Smooth muscle cell (in vitro differentiated cells): ENCODE results near the gene FAM114A2. TPM values are rescaled to one million over a fixed set of nuclear protein-coding genes. Genes with fewer than 3 reads are reported as not detected.

ENCODE experiments used
- DNase-seq: peaks from one replicate; lab custom pipeline; 2025; ENCODE audit not compliant: unreplicated experiment; lab: John Stamatoyannopoulos, UW
- H2AFZ ChIP-seq: fragments of 200-600 bp; sonication (generic); 2 replicates; pipeline ENCODE4 v1.6.0; 2016; ENCODE audit warnings: antibody characterized with exemption, low read depth, mild to moderate bottlenecking
- H3F3A ChIP-seq: fragments of 200-600 bp; sonication (generic); 2 replicates; pipeline ENCODE4 v1.6.0; 2017; ENCODE audit warnings: antibody characterized with exemption, low read depth
- H3K27ac ChIP-seq: fragments of 200-600 bp; sonication (generic); 2 replicates; pipeline ENCODE4 v1.5.1; 2016; ENCODE audit warnings: low read depth, mild to moderate bottlenecking
- H3K27me3 ChIP-seq: fragments of 200-600 bp; sonication (generic); 2 replicates; pipeline ENCODE4 v1.6.1; 2016; ENCODE audit warnings: low read depth, mild to moderate bottlenecking
- H3K36me3 ChIP-seq: fragments of 200-600 bp; sonication (generic); 2 replicates; pipeline ENCODE4 v1.5.1; 2016; ENCODE audit warnings: low read depth
- H3K4me1 ChIP-seq: fragments of 200-600 bp; sonication (generic); 2 replicates; pipeline ENCODE4 v1.5.1; 2016; ENCODE audit warnings: low read depth
- H3K4me2 ChIP-seq: fragments of 200-600 bp; sonication (generic); 2 replicates; pipeline ENCODE4 v1.6.0; 2016; ENCODE audit warnings: mild to moderate bottlenecking
- H3K4me3 ChIP-seq: fragments of 200-600 bp; sonication (generic); 2 replicates; pipeline ENCODE4 v1.5.1; 2016; ENCODE audit warnings: mild to moderate bottlenecking
- H3K79me2 ChIP-seq: fragments of 200-600 bp; sonication (generic); 2 replicates; pipeline ENCODE4 v1.6.0; 2016; ENCODE audit warnings: low read depth, mild to moderate bottlenecking
- H3K9ac ChIP-seq: fragments of 200-600 bp; sonication (generic); 2 replicates; pipeline ENCODE4 v1.6.0; 2016; ENCODE audit warnings: low read depth
- H3K9me3 ChIP-seq: fragments of 200-600 bp; sonication (generic); replicated peaks from 2 replicates; pipeline ENCODE4 v1.5.1; 2016; ENCODE audit warnings: low read depth
- H4K20me1 ChIP-seq: fragments of 200-600 bp; sonication (generic); 2 replicates; pipeline ENCODE4 v1.6.0; 2016; ENCODE audit warnings: low read depth
- CTCF ChIP-seq: fragments of 200-600 bp; sonication (generic); IDR thresholded peaks from 2 replicates; pipeline ENCODE4 v1.5.1; 2017; ENCODE audit warnings: borderline replicate concordance, mild to moderate bottlenecking, antibody characterized with exemption; ENCODE audit not compliant: insufficient read depth, poor library complexity, severe bottlenecking
- WGBS: methylation state at CpG from one replicate; pipeline ENCODE4 v1.1.7; 2016; ENCODE audit warnings: low lambda C conversion rate; 5-methylcytosine and 5-hydroxymethylcytosine counted together
- polyA plus RNA-seq: library from polyadenylated mRNA; unstranded; fragments of >200 nt; fragmentation: Nextera tagmentation; extraction: Ambion mirVana; gene quantifications from 2 replicates; pipeline ENCODE4 v1.2.1, GENCODE V29; 2016
- total RNA-seq: library from RNA; depleted of rRNA; stranded (reverse); fragments of >200 nt; gene quantifications from 2 replicates; pipeline ENCODE4 v1.2.3, GENCODE V29; 2014

Gene FAM114A2
- total and polyA plus RNA-seq, 2 experiments from 2014 or later = 15.6 to 23.8 TPM

DNA sequence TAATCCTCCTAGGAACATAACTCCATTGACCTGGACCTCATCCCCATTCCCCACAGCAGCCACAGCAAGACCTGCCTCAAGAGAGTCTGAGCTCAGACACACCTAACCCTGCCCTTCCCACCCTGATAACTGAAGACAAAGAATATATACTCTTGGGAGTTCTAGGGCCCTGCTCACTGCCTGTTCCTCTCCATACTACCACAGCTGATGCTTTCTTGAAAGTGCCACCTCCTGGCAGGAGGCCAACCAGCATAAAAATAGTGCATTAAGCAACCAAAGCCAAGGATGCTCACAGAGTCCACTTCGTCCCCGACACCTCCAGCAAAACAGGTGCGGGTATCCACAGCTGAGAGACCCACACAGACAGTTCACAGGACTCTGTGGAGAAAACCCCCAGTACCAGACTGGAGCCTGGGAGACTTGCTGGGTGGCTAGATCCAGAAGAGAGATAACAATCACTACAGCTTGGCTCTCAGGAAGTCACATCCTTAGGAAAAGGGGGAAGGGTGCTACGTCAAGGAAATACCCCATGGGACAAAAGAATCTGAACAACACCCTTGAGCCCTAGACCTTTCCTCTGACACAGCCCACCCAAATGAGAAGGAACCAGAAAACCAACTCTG is 23.5 kb downstream of the FAM114A2 start:
- H3K36me3 ChIP-seq = no peaks in the 10 kb centered on the region
- H3K9me3 ChIP-seq = no peaks in the 10 kb centered on the region
- no peak overlapping the region for H2AFZ ChIP-seq
- no peak overlapping the region for H3K4me3 ChIP-seq
- H3K27me3 ChIP-seq = no peaks in the 10 kb centered on the region
- no peak for DNase-seq
- WGBS = 96% methylated on average over 4 of the region's 4 CpGs
- H4K20me1 ChIP-seq = peaks cover 8% of the 10 kb centered on the region
- H3K4me1 ChIP-seq = no peaks in the 10 kb centered on the region
- H3K79me2 ChIP-seq = no peaks in the 10 kb centered on the region
- no peak overlapping the region for H3K9ac ChIP-seq
- H3K4me2 ChIP-seq = no peak overlapping the region
- H3K27ac ChIP-seq = no peak overlapping the region
- H3F3A ChIP-seq = no peaks in the 10 kb centered on the region
- TF ChIP-seq CTCF = no peak

GRCh38 chr5:154010660-154011059 is 28.1 kb downstream of the FAM114A2 start:
- no peaks in the 10 kb centered on the region for H3K4me1 ChIP-seq
- H3K4me3 ChIP-seq = no peak overlapping the region
- H2AFZ ChIP-seq = no peak overlapping the region
- no peaks in the 10 kb centered on the region for H4K20me1 ChIP-seq
- no peaks in the 10 kb centered on the region for H3K27me3 ChIP-seq
- no peaks in the 10 kb centered on the region for H3K79me2 ChIP-seq
- H3K4me2 ChIP-seq = no peak overlapping the region
- H3K36me3 ChIP-seq = no peaks in the 10 kb centered on the region
- no peaks in the 10 kb centered on the region for H3K9me3 ChIP-seq
- no peak overlapping the region for H3K27ac ChIP-seq
- WGBS = 60% methylated on average over 3 of the region's 3 CpGs
- no peak for TF ChIP-seq CTCF
- H3F3A ChIP-seq = no peaks in the 10 kb centered on the region
- no peak for DNase-seq
- no peak overlapping the region for H3K9ac ChIP-seq

DNA sequence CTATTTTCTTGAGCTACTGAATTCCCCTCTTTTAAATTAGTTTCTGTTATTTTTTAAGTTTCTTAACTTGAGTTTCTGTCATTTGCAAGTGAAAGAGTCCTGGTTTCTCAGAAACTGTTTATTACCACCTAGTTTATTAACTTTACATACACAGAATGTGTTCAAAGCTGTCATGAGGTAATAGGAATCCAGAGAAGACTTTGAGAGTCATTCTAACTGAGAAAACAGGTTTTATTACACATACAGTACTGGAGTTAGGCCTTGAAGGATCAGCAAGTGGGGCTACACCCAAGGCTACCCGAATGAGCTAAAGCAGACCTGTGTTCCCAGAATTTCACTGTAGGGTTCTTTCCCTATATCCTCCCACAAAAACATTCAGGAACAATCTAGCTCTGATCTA is 33.1 kb downstream of the FAM114A2 start:
- Histone ChIP-seq H3K27ac (no peak overlapping the region), H3K36me3 (no peaks in the 10 kb centered on the region), H3K4me1 (no peaks in the 10 kb centered on the region), H3K4me2 (no peak overlapping the region), H3K9me3 (no peaks in the 10 kb centered on the region), H3K27me3 (no peaks in the 10 kb centered on the region), H3K4me3 (no peak overlapping the region), H4K20me1 (no peaks in the 10 kb centered on the region), H3K79me2 (no peaks in the 10 kb centered on the region), H2AFZ (no peak overlapping the region), H3F3A (no peaks in the 10 kb centered on the region), H3K9ac (no peak overlapping the region)
- no peak for TF ChIP-seq CTCF
- DNase-seq = no peak
- WGBS = 85% methylated on average over 1 of the region's 1 CpG

GRCh38 chr5:154002511-154003020 is 36.1 kb downstream of the FAM114A2 start:
- Histone ChIP-seq H3K27ac (no peak overlapping the region), H3K4me1 (no peaks in the 10 kb centered on the region), H3K9ac (no peak overlapping the region), H3K9me3 (no peaks in the 10 kb centered on the region), H2AFZ (no peak overlapping the region), H4K20me1 (no peaks in the 10 kb centered on the region), H3K4me2 (no peak overlapping the region), H3K79me2 (no peaks in the 10 kb centered on the region), H3K4me3 (no peak overlapping the region), H3K36me3 (peaks cover 8% of the 10 kb centered on the region), H3F3A (no peaks in the 10 kb centered on the region), H3K27me3 (no peaks in the 10 kb centered on the region)
- no peak for TF ChIP-seq CTCF
- WGBS = 92% methylated on average over 7 of the region's 7 CpGs
- DNase-seq = no peak
